Melanocyte of skin (primary cell): Measurements from ENCODE around the gene ETV7. TPM values are rescaled to one million over a fixed set of nuclear protein-coding genes. Genes with fewer than 3 reads are reported as not detected.

ENCODE experiments used
- total RNA-seq, 2 donors: library from RNA; depleted of rRNA; stranded (reverse); fragments of >200 nt; gene quantifications; 2 replicates each; pipeline ENCODE4 v1.2.3, GENCODE V29; 2012

The ETV7 gene
- total RNA-seq: 1 to 10 TPM; 5.9 to 8.7 TPM

GRCh38 chr6:36387440-36388303 is at the start of gene ETV7:
TSS of gene ETV7 (minus strand) at chr6:36387669. CDS start at chr6:36387541, 128 bp downstream.

DNA sequence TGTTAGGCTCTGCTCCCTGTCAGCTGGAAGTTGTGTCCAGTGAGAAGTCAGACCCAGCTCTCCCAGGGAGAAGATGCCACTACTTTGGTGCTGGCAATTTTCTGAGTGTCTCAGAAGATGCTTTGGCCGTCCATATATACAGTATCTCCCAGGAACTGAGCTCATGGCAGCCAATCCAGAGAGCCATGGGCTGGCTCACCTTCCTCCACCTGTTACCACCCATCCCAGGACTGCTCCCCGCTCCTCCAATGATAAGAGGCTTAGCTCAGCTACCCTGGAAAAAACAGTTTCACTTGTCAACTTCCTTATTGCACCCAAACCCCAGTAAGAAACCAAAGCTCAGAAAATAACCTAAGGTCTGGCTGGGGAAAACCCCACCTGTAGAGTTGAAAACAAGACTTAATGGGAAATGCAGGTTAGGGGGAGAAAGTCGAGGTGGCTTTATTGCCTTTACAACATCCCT is 50.7 kb downstream of the ETV7 start, which contains the start of gene BNIP5:
Gene BNIP5, minus strand, starts transcription at position 110 of the 463 bp plus-strand sequence. CDS start 6,198 bp downstream, outside the sequence.

Other genes starting within 250 kb of the ETV7 start
- gene BRPF3, start 190.9 kb downstream of the ETV7 start, total RNA-seq: 10 to 100 TPM; 12.4 to 13.3 TPM
- gene PNPLA1, start 117.6 kb downstream of the ETV7 start, total RNA-seq: not detected
- gene BNIP5, start 50.8 kb downstream of the ETV7 start, total RNA-seq: under 1 TPM; under 0.01 TPM
- under 1 TPM; 0.33 to 0.69 TPM for gene PXT1, start 55.2 kb upstream of the ETV7 start, total RNA-seq
- 100 to 1,000 TPM in 1 of 2 donors, 10 to 100 TPM in 1; 89.1 to 126 TPM for gene KCTD20, start 55.3 kb upstream of the ETV7 start, total RNA-seq
- 10 to 100 TPM; 16.2 to 17.6 TPM for gene STK38, start 159.8 kb upstream of the ETV7 start, total RNA-seq
- gene SRSF3, start 206.7 kb upstream of the ETV7 start, total RNA-seq: 100 to 1,000 TPM; 219 to 346 TPM